GM12873 (cell line): ENCODE data around the gene ACBD4.

ENCODE experiments used
- CTCF ChIP-seq: IDR thresholded peaks from 2 replicates; pipeline ENCODE4 v1.5.1; 2012; ENCODE audit warnings: low read depth, mild to moderate bottlenecking, moderate library complexity, low read length, control low read depth; ENCODE audit not compliant: insufficient read depth; ENCODE audit errors: missing control alignments

Gene ACBD4

GRCh38 chr17:45156242-45156641, 20.8 kb downstream of the ACBD4 start:
- TF ChIP-seq CTCF, result no peak

GRCh38 chr17:45160447-45161287, 25.2 kb downstream of the ACBD4 start:
- TF ChIP-seq CTCF, result peak; percentile 7

GRCh38 chr17:45161288-45162024, 26.0 kb downstream of the ACBD4 start, which contains the start of gene HEXIM2:
Gene HEXIM2 (plus strand): TSS chr17:45161875. CDS start chr17:45162794, 919 bp downstream.
- TF ChIP-seq CTCF, result no peak

GRCh38 chr17:45162025-45162687, 26.7 kb downstream of the ACBD4 start:
- TF ChIP-seq CTCF, result no peak

DNA sequence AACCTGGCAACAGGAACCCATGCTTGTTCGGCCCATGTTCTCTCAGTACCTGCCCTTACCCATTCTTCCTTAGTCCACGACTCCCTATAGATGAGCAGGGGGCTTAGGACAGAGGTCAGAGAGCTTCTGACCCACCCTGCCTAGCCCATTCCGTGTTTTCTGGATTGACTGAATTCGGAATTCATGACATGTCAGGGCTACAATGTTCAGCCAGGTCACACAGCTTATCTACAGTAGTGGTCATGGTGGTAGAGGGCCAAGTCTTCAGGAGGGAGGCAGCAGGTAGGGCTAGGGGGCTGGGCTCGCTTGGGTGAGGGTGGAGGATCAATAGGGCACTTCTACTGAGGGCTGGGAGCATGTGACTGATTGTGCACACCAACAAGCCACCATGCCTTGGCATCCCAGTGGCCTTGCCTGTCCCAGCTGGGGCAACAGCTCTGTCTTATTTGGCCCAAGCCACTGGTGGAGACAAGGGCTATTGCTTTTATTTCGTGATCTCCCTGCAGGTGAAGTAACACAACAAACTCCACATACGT, 29.3 kb downstream of the ACBD4 start:
- no peak for TF ChIP-seq CTCF

GRCh38 chr17:45168991-45169752, 33.7 kb downstream of the ACBD4 start:
- no peak for TF ChIP-seq CTCF
